RPMI7951 (cell line): ENCODE results near the gene ADAM15. TPM values are rescaled to one million over a fixed set of nuclear protein-coding genes. Genes with fewer than 3 reads are reported as not detected.

Experiments
- DNase-seq: peaks from one replicate; pipeline ENCODE4 v3.0.0-alpha.2; 2012; ENCODE audit warnings: low read depth
- total RNA-seq: library from RNA; depleted of rRNA; stranded (reverse); fragments of >200 nt; shearing (Covaris generic); gene quantifications from 2 replicates; pipeline ENCODE4 v1.2.3, GENCODE V29; 2014

ADAM15 gene
- total RNA-seq, 1 experiment from 2014 or later = 30.6 TPM

GRCh38 chr1:155029513-155030242, 21.4 kb upstream of the ADAM15 start:
- DNase-seq = no peak

- DNase-seq = no peak
These were observed 20.8 kb upstream of the ADAM15 start for GRCh38 chr1:155030243-155030795.

- DNase-seq = no peak
These were observed 20.2 kb upstream of the ADAM15 start for GRCh38 chr1:155030899-155031298.

GRCh38 chr1:155032886-155033285, 18.2 kb upstream of the ADAM15 start:
- no peak for DNase-seq

- DNase-seq = no peak
These were observed 17.6 kb upstream of the ADAM15 start, which contains the start of the genes DCST1 and DCST2 for GRCh38 chr1:155033524-155033923. TSS of gene DCST1 (plus strand) at chr1:155033824. CDS start at chr1:155034037, 213 bp downstream. TSS of gene DCST2 (minus strand) at chr1:155033781. CDS start at chr1:155033701, 80 bp downstream.

GRCh38 chr1:155034318-155035208, 16.6 kb upstream of the ADAM15 start:
- DNase-seq = no peak

GRCh38 chr1:155035936-155036335, 15.2 kb upstream of the ADAM15 start:
- no peak for DNase-seq

- no peak for DNase-seq
These were observed 14.1 kb upstream of the ADAM15 start for GRCh38 chr1:155037043-155037442.

- no peak for DNase-seq
These were observed 13.2 kb upstream of the ADAM15 start for GRCh38 chr1:155037851-155038441.

GRCh38 chr1:155038602-155039307, 12.4 kb upstream of the ADAM15 start:
- DNase-seq = no peak

GRCh38 chr1:155039308-155039669, 11.8 kb upstream of the ADAM15 start:
- DNase-seq = no peak

- DNase-seq = no peak
These were observed 10.6 kb upstream of the ADAM15 start for GRCh38 chr1:155040358-155041093.

- no peak for DNase-seq
These were observed 8.3 kb upstream of the ADAM15 start for GRCh38 chr1:155042789-155043188.

- no peak for DNase-seq
These were observed 7.8 kb upstream of the ADAM15 start for GRCh38 chr1:155043301-155043702.

GRCh38 chr1:155043793-155044192, 7.3 kb upstream of the ADAM15 start:
- DNase-seq = no peak

GRCh38 chr1:155044365-155044764, 6.8 kb upstream of the ADAM15 start:
- DNase-seq = no peak

GRCh38 chr1:155044812-155045657, 6.1 kb upstream of the ADAM15 start:
- DNase-seq = peak; percentile 77

GRCh38 chr1:155048449-155049334, 2.4 kb upstream of the ADAM15 start:
- no peak for DNase-seq
